CD4-positive, alpha-beta T cell treated with Interleukin-2 at 100 ng/mL for 4 hours (primary cell): ENCODE results near the gene TEX54.
A peak's percentile ranks its signal among the peaks of the same experiment; 100 is the strongest.
"Not testable (repeated sequence)": the region's sequence is repeated elsewhere in the genome, so short reads cannot be mapped to it uniquely, and the experiment has no call there.

Experiments used
- DNase-seq: peaks from one replicate; pipeline ENCODE4 v3.0.0-alpha.2; 2020; ENCODE audit warnings: low spot score

Gene TEX54

DNA sequence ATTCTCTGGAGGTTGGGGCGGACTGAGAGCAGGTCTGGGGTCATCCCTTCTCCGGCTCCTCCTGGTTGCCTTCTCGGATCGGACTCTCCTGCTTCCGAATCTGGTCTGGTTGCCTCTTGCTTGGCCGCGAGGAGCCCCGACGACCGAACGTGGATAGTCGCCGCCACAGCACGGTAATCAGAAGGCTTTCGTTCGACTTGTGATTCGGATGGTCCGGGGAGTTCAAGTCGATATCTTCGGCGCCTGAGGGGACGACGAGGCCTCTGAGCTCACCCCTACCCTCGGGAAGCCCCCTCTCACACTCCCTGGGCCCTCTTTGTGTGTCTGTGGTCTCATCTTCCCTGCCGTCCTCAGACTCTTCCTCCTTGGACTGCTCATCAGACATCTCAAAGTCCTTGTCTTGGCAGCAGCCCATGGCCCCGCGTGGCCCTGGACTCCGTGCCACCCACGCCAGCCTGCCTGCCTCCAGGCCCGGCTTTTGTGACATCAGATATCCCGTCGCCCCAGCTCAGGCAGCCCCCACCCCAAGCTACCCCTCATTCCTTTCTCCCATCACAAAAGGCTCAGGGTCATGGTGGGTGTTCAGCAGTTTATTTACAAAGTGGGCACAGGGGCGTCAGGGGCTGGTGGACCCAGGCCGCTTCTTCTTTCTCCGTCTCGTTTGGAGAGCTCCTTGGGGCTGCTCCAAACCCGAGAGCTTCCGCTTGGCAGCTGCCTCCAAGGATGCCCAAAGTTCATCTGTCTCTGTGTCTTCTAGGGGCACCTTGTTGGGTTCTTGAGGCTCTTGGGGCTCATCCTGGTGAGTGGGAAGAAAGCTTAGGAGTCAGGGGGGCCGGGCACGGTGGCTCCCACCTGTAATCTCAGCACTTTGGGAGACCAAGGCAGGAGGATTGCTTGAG lies at the start of gene TEX54:
TSS of gene TEX54 (minus strand) at position 506 of the 899 bp plus-strand sequence.
- DNase-seq: no peak

DNA sequence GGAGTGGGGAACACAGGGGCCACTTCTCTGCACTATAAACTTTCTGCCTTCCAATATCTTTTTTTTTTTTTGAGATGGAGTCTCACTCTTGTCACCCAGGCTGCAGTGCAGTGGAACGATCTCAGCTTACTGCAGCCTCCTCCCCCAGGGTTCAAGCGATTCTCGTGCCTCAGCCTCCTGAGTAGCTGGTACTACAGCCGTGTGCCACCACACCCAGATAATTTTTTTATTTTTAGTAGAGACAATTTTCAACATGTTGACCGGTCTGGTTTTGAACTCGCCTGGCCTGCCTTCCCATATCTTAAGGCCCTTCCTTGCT lies 49.7 kb upstream of the TEX54 start:
- no peak for DNase-seq

DNA sequence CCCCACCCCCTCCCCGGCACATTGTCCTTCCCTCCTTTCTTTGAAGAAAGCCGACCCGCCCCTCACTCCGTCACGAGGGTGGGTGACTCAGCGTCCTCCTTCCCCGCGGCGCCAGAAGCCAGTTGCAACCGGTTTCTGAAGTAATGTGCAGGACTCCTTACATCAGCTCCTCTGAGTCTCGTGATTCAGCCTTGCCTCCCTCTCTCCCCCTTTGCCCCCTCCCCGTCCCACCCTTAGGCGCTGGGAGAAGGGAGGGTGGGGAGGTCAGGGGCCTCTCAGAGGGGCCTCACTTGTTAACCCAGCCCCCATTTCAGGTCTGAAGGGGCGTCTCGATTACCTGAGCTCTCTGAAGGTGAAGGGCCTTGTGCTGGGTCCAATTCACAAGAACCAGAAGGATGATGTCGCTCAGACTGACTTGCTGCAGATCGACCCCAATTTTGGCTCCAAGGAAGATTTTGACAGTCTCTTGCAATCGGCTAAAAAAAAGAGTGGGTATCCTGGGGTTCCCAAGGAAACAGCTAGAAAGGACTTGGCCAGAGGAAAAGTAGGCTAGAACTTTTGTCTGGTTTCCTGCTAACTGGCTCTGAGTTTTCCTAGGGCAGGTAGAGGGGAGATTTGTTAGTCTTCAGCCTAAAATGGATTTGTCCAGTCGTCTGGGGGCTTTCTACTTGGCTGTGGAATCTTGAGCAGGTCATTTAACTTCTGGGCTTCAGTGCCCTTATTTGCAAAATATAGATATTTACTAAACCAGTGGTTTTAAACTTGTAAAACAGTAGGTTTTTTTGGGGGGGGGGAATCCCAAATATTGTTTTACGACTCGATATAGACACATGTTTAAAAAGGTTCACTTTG lies 49.2 kb upstream of the TEX54 start:
- peak; percentile 95 for DNase-seq

DNA sequence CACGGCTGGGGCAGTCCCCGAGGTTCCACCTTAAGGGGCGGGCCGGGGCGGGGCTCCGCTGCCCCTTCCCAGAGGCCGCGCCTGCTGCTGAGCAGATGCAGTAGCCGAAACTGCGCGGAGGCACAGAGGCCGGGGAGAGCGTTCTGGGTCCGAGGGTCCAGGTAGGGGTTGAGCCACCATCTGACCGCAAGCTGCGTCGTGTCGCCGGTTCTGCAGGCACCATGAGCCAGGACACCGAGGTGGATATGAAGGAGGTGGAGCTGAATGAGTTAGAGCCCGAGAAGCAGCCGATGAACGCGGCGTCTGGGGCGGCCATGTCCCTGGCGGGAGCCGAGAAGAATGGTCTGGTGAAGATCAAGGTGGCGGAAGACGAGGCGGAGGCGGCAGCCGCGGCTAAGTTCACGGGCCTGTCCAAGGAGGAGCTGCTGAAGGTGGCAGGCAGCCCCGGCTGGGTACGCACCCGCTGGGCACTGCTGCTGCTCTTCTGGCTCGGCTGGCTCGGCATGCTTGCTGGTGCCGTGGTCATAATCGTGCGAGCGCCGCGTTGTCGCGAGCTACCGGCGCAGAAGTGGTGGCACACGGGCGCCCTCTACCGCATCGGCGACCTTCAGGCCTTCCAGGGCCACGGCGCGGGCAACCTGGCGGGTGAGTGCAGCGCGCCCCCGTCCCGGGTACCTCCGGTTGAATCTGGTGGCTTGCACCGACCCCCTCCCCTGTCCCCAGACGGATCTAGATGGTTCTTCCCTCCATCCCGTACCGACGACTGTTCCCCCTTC lies 48.4 kb upstream of the TEX54 start, which contains the start of gene SLC3A2:
TSS of gene SLC3A2 (plus strand) at position 94 of the 776 bp plus-strand sequence. CDS start at position 222, 128 bp downstream.
- DNase-seq: peak; percentile 83

DNA sequence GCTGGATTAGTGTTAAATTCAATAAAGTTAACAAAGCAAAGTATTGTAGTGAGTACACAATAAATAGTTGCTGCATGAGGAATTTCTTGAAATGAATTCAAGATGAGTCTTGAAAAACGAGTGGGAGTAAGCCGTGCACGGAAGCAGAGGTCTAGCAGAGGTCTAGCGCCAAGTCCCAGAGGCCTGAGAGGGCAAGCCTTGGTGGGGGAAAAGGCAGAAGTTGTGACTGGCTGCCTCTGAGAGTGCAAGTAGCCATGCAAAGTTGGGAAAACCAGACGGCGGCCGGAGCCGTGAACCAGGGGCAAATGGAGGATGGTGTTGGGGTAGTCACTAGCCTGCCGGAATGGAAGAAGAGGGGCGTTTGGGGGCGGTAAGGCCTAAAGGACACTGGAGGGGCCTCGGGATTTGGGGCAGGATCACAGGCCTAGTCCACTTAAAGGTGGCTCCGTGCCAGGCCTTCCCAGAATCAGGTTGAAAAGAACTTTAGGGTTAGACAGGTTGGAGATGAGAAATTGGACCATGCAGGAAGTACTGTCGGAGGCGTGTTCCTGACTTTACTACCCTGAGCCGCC lies 47.7 kb upstream of the TEX54 start:
- DNase-seq: no peak

DNA sequence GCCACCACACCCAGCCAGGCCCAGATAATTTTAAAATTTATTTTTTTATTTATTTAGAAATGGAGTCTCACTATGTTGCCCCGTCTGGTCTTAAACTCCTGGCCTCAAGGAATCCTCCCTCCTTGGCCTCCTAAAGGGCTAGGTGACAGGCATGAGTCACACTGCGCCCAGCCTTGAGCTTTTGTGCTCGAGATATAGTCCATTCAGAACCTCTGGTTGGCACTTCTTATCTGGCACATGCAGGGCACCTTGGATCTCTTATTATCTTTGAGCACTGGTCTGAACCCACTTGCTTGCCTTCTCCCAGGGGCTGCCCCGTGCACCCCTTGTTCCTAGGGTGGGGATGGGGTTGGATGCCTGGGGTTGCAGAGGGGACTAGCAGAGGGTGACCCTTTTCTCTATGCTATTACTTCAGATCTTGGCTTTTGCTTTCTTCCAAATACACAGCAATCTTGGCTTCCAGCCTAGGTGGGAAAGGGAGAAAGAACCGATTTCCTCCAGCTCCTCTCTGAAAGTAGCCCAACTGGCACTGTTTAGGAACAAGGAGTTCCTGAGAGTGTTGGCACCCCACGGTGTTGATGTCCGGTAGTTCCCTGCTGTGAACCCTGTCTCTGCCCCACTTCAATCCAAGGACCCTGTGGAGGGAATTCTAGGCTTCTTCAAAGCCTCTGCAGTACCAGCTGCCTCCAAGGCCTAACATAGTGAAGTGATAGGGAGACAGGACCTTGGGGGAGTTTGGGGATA lies 46.8 kb upstream of the TEX54 start:
- no peak for DNase-seq

DNA sequence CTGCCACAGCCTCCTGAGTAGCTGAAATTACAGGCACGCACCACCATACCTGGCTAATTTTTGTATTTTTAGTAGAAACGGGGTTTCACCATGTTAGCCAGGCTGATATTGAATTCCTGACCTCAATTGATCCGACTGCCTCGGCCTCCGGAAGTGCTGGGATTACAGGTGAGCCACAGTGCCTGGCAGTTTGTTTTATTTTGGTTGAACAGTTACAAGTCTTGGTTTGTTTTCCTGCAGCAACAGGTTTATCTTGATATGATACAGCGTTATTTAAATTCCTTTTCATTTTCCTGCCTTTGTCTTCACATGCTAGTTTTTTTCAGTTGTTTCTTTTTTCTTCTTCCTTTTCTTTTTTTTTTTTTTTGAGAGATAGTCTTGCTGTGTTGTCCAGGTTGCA lies 44.1 kb upstream of the TEX54 start:
- no peak for DNase-seq

DNA sequence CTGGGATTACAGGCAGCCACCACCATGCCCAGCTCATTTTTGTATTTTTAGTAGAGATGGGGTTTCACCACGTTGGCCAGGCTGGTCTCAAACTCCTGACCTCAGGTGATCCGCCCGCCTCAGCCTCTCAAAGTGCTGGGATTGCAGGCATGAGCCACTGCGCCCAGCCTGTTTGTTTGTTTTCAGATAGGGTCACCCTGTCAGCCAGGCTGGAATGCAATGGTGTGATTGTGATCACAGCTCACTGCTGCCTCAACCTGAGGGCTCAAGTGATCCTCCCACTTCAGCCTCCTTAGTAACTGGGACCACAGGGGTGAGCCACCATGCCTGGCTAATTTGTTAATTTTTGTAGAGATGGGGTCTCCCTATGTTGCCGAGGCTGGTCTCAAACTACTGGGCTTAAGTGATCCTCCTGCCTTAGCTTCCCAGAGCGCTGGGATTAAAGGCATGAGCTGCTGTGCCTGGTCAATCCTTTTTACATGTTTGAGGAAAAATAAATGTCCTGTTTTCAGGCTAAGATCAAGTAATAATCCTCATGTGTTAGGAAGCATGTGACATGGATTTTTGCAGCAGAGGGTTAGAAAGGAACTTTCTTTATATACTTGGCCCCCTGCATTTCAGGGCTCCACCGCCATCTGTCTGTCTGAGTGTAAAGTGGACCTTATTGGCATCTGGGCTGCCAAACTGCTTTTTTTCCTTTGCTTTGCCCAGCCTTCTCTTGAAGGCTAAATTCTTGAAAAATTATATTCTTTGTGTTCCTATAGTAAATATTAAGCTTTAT lies 43.2 kb upstream of the TEX54 start:
- DNase-seq: no peak

DNA sequence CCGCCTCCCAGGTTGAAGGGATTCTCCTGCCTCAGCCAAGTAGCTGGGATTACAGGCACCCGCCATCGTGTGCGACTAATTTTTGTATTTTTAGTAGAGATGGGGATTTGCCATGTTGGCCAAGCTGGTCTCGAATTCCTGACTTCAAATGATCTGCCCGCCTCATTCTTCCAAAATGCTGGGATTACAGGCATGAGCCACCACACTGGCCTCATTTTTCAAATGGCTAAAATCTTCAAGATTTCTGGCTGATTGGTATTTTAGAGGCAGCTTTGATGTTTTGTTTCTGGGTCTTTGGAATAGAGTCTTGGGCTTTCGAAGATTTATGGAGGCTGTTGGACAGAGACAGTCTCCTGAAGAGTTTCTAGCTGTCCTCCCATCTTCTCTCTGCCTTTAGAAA lies 42.2 kb upstream of the TEX54 start:
- no peak for DNase-seq

DNA sequence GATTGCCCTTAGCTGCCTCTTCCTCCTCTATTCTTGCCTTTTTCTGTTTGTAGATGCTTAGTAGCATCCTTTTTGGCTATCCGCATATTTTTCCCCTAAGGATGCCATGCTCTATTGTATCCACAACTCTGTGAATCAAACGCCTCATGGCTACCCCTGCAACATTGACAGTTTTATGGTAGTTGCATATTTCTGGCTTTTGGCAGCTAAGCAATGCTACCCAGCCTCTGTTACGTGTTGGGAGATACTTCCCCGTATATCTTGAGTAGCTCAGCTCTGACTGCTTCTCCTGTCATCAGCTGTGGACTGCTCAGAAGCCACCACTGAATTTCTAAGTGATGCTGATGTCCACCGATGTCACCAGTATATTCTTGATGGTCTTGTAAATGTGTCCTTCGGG lies 33.0 kb upstream of the TEX54 start:
- no peak for DNase-seq

DNA sequence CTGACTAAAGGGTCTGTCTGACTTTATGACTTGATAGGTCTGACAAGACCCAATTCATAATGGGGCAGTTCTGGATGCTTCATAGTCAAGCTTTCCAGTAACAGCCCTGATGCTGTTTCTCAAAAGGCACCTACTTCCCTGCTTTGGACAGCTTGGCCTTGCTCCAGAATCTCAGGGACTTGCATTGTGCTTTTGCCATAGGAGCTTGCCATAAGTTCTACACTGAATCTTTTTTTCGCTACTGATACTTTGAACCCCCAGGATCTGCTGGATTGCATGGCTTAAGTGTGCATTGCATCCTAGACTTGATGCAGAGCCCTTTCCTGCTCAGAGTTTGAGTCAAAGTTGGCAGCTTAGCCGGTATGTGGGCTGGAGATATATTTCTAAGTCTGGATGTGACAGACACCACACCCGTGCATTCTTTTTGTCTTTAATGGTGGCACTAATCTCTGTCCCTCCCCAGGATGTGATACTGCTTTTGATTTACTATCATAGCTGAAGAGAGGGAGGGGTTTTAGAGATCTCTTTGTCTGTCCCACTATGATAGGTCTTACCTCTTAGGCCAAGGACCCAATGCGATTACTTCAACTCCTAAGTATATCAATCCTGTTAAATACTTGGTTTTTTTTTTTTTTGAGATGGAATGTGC lies 31.2 kb upstream of the TEX54 start:
- no peak for DNase-seq

DNA sequence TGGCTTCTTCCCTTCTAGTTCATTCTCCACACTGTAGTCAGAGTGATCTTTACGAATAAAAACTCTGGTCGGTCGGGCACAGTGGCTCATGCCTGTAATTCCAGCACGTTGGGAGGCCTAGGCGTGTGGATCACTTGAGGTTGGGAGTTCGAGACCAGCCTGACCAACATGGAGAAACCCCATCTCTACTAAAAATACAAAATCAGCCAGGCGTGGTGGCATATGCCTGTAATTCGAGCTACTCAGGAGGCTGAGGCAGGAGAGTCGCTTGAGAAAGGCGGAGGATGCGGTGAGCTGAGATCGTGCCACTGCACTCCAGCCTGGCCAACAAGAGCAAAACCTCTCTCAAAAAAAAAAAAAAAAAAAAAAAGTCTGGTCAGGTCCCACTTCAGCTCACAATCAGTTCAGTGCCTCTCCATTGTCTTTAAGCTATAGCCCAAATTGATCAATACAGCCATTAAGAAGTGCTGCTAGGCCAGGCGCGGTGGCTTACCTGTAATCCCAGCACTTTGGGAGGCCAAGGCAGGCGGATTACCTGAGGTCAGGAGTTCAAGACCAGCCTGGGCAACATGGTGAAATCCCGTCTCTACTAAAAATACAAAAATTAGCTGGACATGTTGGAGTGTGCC lies 29.0 kb upstream of the TEX54 start:
- DNase-seq: not testable (repeated sequence)

DNA sequence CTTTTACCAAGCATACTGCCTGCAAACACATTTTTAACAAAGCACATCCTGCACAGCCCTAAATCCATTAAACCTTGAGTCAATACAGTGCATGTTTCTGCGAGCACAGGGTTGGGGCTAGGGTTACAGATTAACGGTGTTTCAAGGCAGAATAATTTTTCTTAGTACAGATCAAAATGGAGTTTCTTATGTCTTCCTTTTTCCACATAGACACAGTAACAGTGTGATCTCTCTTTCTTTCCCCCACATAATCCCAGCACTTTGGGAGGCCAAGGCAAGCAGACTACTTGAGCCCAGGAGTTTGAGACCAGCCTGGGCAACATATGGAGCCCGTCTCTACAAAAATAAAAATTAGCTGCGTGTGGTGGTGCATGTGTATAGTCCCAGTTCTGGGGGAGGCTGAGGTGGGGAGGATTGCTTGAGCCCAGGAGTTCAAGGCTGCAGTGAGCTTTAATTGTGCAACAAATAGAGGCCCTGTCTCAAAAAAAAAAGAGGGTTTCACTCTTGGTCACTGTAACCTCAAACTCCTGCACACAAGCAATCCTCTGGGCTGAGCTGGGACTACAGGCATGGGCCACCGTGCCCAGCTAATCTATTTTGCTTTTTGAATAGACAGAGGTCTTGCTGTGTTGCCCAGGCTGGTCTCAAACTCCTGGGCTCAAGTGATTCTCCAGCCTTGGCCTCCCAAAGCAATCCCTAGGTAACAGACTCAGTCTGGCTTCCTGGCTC lies 28.4 kb upstream of the TEX54 start:
- DNase-seq: no peak

DNA sequence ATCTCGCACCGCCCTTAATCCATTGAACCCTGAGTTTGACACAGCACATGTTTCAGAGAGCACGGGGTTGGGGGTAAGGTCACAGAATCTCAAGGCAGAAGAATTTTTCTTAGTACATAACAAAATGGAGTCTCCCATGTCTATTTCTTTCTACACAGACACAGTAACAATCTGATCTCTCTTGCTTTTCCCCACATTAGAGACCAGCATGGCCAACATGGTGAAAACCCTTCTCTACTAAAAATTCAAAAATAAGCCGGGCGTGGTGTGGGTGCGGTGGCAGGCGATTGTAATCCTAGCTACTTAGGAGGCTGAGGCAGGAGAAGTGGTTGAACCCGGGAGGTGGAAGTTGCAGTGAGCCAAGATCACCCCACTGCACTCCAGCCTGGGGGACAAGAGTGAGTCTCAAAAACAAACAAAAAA lies 26.7 kb upstream of the TEX54 start:
- DNase-seq: not testable (repeated sequence)

DNA sequence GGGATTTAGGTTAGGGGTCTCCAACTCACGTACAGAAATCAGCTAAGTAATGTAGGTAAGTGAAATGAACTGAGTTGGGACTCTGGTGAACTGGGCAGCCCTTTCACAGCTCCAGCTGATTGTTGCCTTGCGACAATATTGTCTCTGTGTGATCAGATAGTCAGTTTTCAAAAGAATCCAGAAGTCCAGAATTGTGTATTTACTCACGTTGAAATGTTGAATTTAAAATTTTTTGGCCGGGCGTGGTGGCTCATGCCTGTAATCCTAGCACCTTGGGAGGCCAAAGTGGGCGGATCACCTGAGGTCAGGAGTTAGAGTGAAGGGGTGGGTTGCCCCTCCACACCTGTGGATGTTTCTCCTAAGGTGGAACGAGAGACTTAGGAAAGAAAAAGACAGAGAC lies 25.6 kb upstream of the TEX54 start:
- DNase-seq: no peak

DNA sequence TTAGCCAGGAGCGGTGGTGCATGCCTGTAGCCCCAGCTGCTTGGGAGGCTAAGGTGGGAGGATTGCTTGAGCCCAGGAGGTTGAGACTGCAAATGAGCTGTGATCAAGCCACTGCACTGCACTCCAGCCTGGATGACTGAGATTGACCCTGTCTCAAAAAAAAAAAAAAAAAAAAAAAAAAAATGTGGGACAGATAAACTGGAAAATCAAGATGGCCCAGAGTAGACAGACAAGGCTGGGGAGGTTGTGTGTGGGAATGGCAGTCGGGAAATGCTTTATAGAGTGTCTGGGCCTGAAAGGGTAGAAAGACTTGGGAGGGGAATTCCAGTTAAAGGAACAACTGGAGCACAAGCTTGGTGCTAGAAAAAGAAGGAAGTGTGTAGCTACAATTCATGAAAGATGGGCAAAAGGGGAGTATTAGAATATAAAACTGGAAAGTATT lies 24.9 kb upstream of the TEX54 start:
- DNase-seq: no peak

DNA sequence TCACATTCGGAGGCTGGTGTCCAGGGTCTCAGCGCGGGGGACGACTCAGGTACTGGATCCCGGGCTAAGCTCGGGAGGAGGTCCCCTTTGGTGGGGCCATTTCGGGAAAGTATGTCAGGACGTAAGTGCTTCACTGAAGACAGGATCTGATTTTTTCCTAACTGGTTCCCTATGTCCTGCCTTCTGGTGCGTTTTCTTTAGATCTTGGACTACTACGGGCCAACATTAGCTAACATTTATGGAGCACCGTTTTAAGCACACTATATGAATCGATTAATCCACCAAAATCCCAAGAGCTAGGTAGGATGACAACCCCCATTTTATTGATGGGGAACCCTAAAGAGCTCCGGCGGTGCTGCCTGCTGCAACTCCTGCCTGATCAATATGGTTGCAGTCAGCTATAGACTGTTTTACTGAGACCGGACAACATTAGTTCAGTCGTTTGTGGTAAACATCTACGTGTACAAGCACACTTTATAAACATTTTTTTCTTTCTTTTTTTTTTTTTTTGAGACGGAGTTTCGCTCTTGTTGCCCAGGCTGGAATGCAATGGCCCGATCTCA lies 23.8 kb upstream of the TEX54 start:
- DNase-seq: peak; percentile 19
